ENCODE measurements around the gene CASZ1.

Gene CASZ1

GRCh38 chr1:10662090-10662688, 134.3 kb downstream of the CASZ1 start:
- no peak overlapping the region for H2AFZ ChIP-seq (ENCODE audit: low read depth)
- no peaks in the 10 kb centered on the region for H3K4me1 ChIP-seq (ENCODE audit: low read depth, poor library complexity, severe bottlenecking)
- H3K79me2 ChIP-seq (ENCODE audit: insufficient read depth, low read depth): no peaks in the 10 kb centered on the region
- no peak overlapping the region for H3K27ac ChIP-seq
- H4K20me1 ChIP-seq (ENCODE audit: insufficient read depth): no peaks in the 10 kb centered on the region; the same call in 1 of the 2 replicates
- H3K36me3 ChIP-seq (ENCODE audit: insufficient read depth): no peaks in the 10 kb centered on the region
- no peak overlapping the region for H3K4me2 ChIP-seq
- TF ChIP-seq, protein P1, sequence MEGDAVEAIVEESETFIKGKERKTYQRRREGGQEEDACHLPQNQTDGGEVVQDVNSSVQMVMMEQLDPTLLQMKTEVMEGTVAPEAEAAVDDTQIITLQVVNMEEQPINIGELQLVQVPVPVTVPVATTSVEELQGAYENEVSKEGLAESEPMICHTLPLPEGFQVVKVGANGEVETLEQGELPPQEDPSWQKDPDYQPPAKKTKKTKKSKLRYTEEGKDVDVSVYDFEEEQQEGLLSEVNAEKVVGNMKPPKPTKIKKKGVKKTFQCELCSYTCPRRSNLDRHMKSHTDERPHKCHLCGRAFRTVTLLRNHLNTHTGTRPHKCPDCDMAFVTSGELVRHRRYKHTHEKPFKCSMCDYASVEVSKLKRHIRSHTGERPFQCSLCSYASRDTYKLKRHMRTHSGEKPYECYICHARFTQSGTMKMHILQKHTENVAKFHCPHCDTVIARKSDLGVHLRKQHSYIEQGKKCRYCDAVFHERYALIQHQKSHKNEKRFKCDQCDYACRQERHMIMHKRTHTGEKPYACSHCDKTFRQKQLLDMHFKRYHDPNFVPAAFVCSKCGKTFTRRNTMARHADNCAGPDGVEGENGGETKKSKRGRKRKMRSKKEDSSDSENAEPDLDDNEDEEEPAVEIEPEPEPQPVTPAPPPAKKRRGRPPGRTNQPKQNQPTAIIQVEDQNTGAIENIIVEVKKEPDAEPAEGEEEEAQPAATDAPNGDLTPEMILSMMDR (conservative IDR thresholded peaks at IDR 0.05; ENCODE audit: low read depth, low read length): no peak
- H3K4me3 ChIP-seq (IDR thresholded peaks at IDR 0.05; ENCODE audit: insufficient read depth, low read depth, low read length): no peak overlapping the region
- peaks cover 76% of the 10 kb centered on the region for H3K27me3 ChIP-seq (ENCODE audit: insufficient read depth, low read depth)
- no peak overlapping the region for H3K9ac ChIP-seq

GRCh38 chr1:10661453-10661852, 135.0 kb downstream of the CASZ1 start:
- TF ChIP-seq, protein P1 (conservative IDR thresholded peaks at IDR 0.05; ENCODE audit: low read depth, low read length): no peak
- Histone ChIP-seq H3K27me3 (ENCODE audit: insufficient read depth, low read depth) (peaks cover 76% of the 10 kb centered on the region), H3K27ac (no peak overlapping the region), H3K79me2 (ENCODE audit: insufficient read depth, low read depth) (no peaks in the 10 kb centered on the region), H4K20me1 (ENCODE audit: insufficient read depth) (no peaks in the 10 kb centered on the region; the same call in 1 of the 2 replicates), H3K4me2 (no peak overlapping the region), H2AFZ (ENCODE audit: low read depth) (no peak overlapping the region), H3K36me3 (ENCODE audit: insufficient read depth) (no peaks in the 10 kb centered on the region), H3K9ac (no peak overlapping the region), H3K4me3 (IDR thresholded peaks at IDR 0.05; ENCODE audit: insufficient read depth, low read depth, low read length) (no peak overlapping the region), H3K4me1 (ENCODE audit: low read depth, poor library complexity, severe bottlenecking) (no peaks in the 10 kb centered on the region)

GRCh38 chr1:10659646-10660540, 136.6 kb downstream of the CASZ1 start:
- Histone ChIP-seq H3K36me3 (ENCODE audit: insufficient read depth) (no peaks in the 10 kb centered on the region), H3K79me2 (ENCODE audit: insufficient read depth, low read depth) (no peaks in the 10 kb centered on the region), H2AFZ (ENCODE audit: low read depth) (no peak overlapping the region), H3K4me3 (IDR thresholded peaks at IDR 0.05; ENCODE audit: insufficient read depth, low read depth, low read length) (no peak overlapping the region), H3K27me3 (ENCODE audit: insufficient read depth, low read depth) (peaks cover 76% of the 10 kb centered on the region), H4K20me1 (ENCODE audit: insufficient read depth) (no peaks in the 10 kb centered on the region; the same call in 1 of the 2 replicates), H3K27ac (no peak overlapping the region), H3K9ac (no peak overlapping the region), H3K4me2 (no peak overlapping the region), H3K4me1 (ENCODE audit: low read depth, poor library complexity, severe bottlenecking) (no peaks in the 10 kb centered on the region)
- TF ChIP-seq, protein P1 (conservative IDR thresholded peaks at IDR 0.05; ENCODE audit: low read depth, low read length): no peak

GRCh38 chr1:10659218-10659617, 137.2 kb downstream of the CASZ1 start:
- Histone ChIP-seq H4K20me1 (ENCODE audit: insufficient read depth) (no peaks in the 10 kb centered on the region; the same call in 1 of the 2 replicates), H3K9ac (no peak overlapping the region), H2AFZ (ENCODE audit: low read depth) (no peak overlapping the region), H3K27me3 (ENCODE audit: insufficient read depth, low read depth) (peaks cover 76% of the 10 kb centered on the region), H3K4me1 (ENCODE audit: low read depth, poor library complexity, severe bottlenecking) (no peaks in the 10 kb centered on the region), H3K36me3 (ENCODE audit: insufficient read depth) (no peaks in the 10 kb centered on the region), H3K79me2 (ENCODE audit: insufficient read depth, low read depth) (no peaks in the 10 kb centered on the region), H3K4me3 (IDR thresholded peaks at IDR 0.05; ENCODE audit: insufficient read depth, low read depth, low read length) (no peak overlapping the region), H3K27ac (no peak overlapping the region), H3K4me2 (no peak overlapping the region)
- TF ChIP-seq, protein P1 (conservative IDR thresholded peaks at IDR 0.05; ENCODE audit: low read depth, low read length): no peak
